ENCODE results near the gene STN1. TPM values are rescaled to one million over a fixed set of nuclear protein-coding genes. Genes with fewer than 3 reads are reported as not detected.

The STN1 gene
- total and polyA plus RNA-seq, 7 donors, result 15.3 to 22.7 (median 18.3) TPM

GRCh38 chr10:103910442-103911012, 7.5 kb downstream of the STN1 start:
- Histone ChIP-seq H3K27me3 (ENCODE audit: insufficient read depth in 3 of 3, low read length in 2 of 3) (no peaks in the 10 kb centered on the region), H3K9me3 (no peaks in the 10 kb centered on the region), H3K27ac (peak overlapping the region; percentile 50), H3K36me3 (ENCODE audit: insufficient read depth in 1 of 2, low read depth in 1 of 2) (peaks cover 2 to 9% of the 10 kb centered on the region in 2 donors), H3K4me3 (no peak overlapping the region), H3K4me1 (peaks cover 26% of the 10 kb centered on the region)
- 43 to 68% (median 45%) methylated on average over 4 of the region's 4 CpGs for WGBS, 3 donors
- intact Hi-C loops (cut with DNase I), result loop anchor here in 1 of 2 donors (5.0 kb wide), 1 partner anchor 212 kb away; the partner anchor contains the start of gene SFR1
- DNase-seq, result no peak
- ATAC-seq, result peak in 1 of 4 donors; percentile 31
- no peak for TF ChIP-seq CTCF (IDR thresholded peaks at IDR 0.05)

- peaks cover 4 to 34% of the 10 kb centered on the region in 2 donors for H3K36me3 ChIP-seq (ENCODE audit: insufficient read depth in 1 of 2, low read depth in 1 of 2)
- DNase-seq (no peak), ATAC-seq (no peak)
- intact Hi-C loops (cut with DNase I), result no loop called here
- no peak overlapping the region for H3K27ac ChIP-seq
- no peaks in the 10 kb centered on the region for H3K27me3 ChIP-seq (ENCODE audit: insufficient read depth in 3 of 3, low read length in 2 of 3)
- WGBS, 3 donors, result 84 to 89% (median 89%) methylated on average over 4 of the region's 4 CpGs
- peaks cover 16% of the 10 kb centered on the region for H3K4me1 ChIP-seq
- TF ChIP-seq CTCF (IDR thresholded peaks at IDR 0.05), result no peak
- H3K9me3 ChIP-seq, result no peaks in the 10 kb centered on the region
- no peak overlapping the region for H3K4me3 ChIP-seq
Observed at GRCh38 chr10:103905441-103905840, 12.5 kb downstream of the STN1 start.

GRCh38 chr10:103901299-103901698, 16.7 kb downstream of the STN1 start:
- Histone ChIP-seq H3K27me3 (ENCODE audit: insufficient read depth in 3 of 3, low read length in 2 of 3) (no peaks in the 10 kb centered on the region), H3K36me3 (ENCODE audit: insufficient read depth in 1 of 2, low read depth in 1 of 2) (peaks cover 11 to 76% of the 10 kb centered on the region in 2 donors), H3K4me1 (peaks cover 1% of the 10 kb centered on the region), H3K4me3 (no peak overlapping the region), H3K9me3 (no peaks in the 10 kb centered on the region), H3K27ac (no peak overlapping the region)
- ATAC-seq (no peak), DNase-seq (no peak)
- 74 to 77% (median 77%) methylated on average over 5 of the region's 5 CpGs for WGBS, 3 donors
- intact Hi-C loops (cut with DNase I), result no loop called here
- no peak for TF ChIP-seq CTCF (IDR thresholded peaks at IDR 0.05)

GRCh38 chr10:103899312-103899711, 18.7 kb downstream of the STN1 start:
- Histone ChIP-seq H3K27me3 (ENCODE audit: insufficient read depth in 3 of 3, low read length in 2 of 3) (no peaks in the 10 kb centered on the region), H3K4me1 (peaks cover 21% of the 10 kb centered on the region), H3K27ac (no peak overlapping the region), H3K36me3 (ENCODE audit: insufficient read depth in 1 of 2, low read depth in 1 of 2) (peaks cover 9 to 68% of the 10 kb centered on the region in 2 donors), H3K4me3 (no peak overlapping the region), H3K9me3 (no peaks in the 10 kb centered on the region)
- intact Hi-C loops (cut with DNase I), result no loop called here
- DNase-seq, result no peak
- no peak for ATAC-seq
- WGBS, 3 donors, result 83 to 90% (median 89%) methylated on average over 5 of the region's 5 CpGs
- no peak for TF ChIP-seq CTCF (IDR thresholded peaks at IDR 0.05)
